HG02678 (cell line): ENCODE data around the gene APOL6.
"Not testable (repeated sequence)": the region's sequence is repeated elsewhere in the genome, so short reads cannot be mapped to it uniquely, and the experiment has no call there.

Experiments used
- ATAC-seq: cut with Tn5 transposase; IDR thresholded peaks from one replicate; pipeline ENCODE4 v1.9.1; 2021; ENCODE audit warnings: mild to moderate bottlenecking, moderate library complexity; ENCODE audit not compliant: unreplicated experiment

APOL6 gene

GRCh38 chr22:35617137-35617755, 31.0 kb upstream of the APOL6 start, which contains the start of gene MB:
Gene MB, minus strand, starts transcription at chr22:35617329. Its CDS starts 72 bp downstream, at chr22:35617257.
- ATAC-seq, result no peak

GRCh38 chr22:35618427-35619223, 29.6 kb upstream of the APOL6 start:
- ATAC-seq, result no peak

GRCh38 chr22:35619336-35620094, 28.7 kb upstream of the APOL6 start:
- ATAC-seq, result no peak

GRCh38 chr22:35620624-35621251, 27.5 kb upstream of the APOL6 start:
- ATAC-seq, result no peak

GRCh38 chr22:35621451-35621850, 26.8 kb upstream of the APOL6 start:
- no peak for ATAC-seq

GRCh38 chr22:35622191-35622913, 25.9 kb upstream of the APOL6 start:
- no peak for ATAC-seq

GRCh38 chr22:35623885-35624284, 24.4 kb upstream of the APOL6 start:
- ATAC-seq, result not testable (repeated sequence)

- no peak for ATAC-seq
Observed at GRCh38 chr22:35624547-35624946, 23.7 kb upstream of the APOL6 start.

GRCh38 chr22:35625763-35626432, 22.3 kb upstream of the APOL6 start:
- no peak for ATAC-seq

GRCh38 chr22:35627267-35628041, 20.8 kb upstream of the APOL6 start:
- ATAC-seq, result no peak

GRCh38 chr22:35628732-35629131, 19.5 kb upstream of the APOL6 start:
- ATAC-seq, result no peak

- peak; percentile 43 for ATAC-seq
Observed at GRCh38 chr22:35629406-35630216, 18.6 kb upstream of the APOL6 start.

GRCh38 chr22:35630387-35630793, 17.9 kb upstream of the APOL6 start:
- ATAC-seq, result no peak

- ATAC-seq, result no peak
Observed at GRCh38 chr22:35630891-35631290, 17.4 kb upstream of the APOL6 start.

- ATAC-seq, result no peak
Observed at GRCh38 chr22:35631597-35631996, 16.6 kb upstream of the APOL6 start.

- ATAC-seq, result no peak
Observed at GRCh38 chr22:35632935-35633334, 15.3 kb upstream of the APOL6 start.

- no peak for ATAC-seq
Observed at GRCh38 chr22:35633520-35633919, 14.7 kb upstream of the APOL6 start.

- ATAC-seq, result no peak
Observed at GRCh38 chr22:35634015-35634414, 14.2 kb upstream of the APOL6 start.
